GM18502 (cell line): ENCODE data around the gene CCR6.
A peak's percentile ranks its signal among the peaks of the same experiment; 100 is the strongest.
"Not testable (repeated sequence)": the region's sequence is repeated elsewhere in the genome, so short reads cannot be mapped to it uniquely, and the experiment has no call there.

Source experiments
- ATAC-seq: cut with Tn5 transposase; IDR thresholded peaks from one replicate; pipeline ENCODE4 v1.9.1; 2021; ENCODE audit warnings: mild to moderate bottlenecking; ENCODE audit not compliant: unreplicated experiment, poor library complexity

Gene CCR6

DNA sequence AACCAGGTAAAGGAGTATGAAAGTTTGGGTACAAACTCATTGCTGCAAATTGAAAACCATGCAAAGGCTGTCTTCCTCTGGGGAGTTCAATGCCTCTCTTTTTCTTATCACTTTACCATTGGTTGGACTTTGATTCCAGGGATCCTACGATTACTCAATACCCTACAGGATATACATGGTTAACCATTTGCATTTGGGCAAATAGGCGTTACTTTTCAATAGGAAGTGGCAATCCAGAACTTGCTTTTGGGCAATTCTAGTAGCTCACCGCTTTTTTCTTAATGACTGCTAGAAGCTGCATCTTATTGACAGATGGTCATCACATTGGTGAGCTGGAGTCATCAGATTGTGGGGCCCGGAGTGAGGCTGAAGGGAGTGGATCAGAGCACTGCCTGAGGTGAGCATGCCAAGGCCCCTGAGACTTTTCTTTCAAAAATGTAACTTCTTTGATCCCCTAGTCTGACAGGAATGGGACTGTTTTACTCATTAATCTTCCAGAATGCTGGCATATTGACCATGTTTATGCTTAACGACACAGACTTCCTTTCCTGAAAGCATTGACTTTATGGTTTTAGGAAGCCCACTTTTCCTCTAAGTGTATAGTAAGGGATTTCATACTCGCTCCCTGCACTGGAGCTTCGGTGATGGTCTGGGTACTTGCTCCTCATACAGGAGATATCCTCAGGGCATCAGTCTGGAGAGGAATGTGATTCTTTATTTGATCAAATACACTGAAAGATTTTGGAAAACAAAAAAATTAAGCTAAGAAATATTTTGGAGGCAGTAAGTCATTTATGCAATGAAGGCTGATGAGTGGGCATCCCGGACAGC lies at the start of gene CCR6:
Gene CCR6, plus strand, starts transcription at position 270 of the 831 bp plus-strand sequence. CDS start 13,039 bp downstream, outside the sequence.
- ATAC-seq: no peak

DNA sequence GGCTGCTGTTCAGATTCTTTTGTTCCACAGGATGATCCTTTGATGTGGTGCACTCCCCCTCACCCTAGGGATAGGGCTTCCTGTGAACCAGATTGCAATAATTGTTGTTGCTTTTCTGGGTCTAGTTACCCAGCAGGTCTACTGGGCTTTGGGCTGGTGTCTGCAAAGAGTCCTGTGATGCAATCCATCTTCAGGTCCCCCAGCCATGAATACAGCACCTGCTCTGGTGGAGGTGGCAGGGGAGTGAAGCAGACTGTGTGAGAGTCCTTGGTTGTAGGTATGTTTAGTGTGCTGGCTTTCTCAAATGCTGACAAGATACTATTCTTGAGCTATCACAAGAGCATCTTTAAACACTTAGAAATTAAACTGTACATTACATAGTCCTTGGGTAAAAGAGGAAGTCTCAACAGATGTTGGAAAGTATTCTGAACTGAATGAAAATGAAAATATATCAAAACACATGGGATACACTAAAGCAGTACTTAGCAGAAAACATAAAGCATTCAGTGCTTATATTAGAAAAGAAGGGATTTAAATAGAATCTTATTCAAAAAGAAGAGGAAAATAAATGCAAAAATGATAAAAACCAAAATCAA lies 49.1 kb upstream of the CCR6 start:
- no peak for ATAC-seq

GRCh38 chr6:167077241-167077932 lies 45.5 kb upstream of the CCR6 start:
- no peak for ATAC-seq

- ATAC-seq: no peak
These were observed 44.2 kb upstream of the CCR6 start for GRCh38 chr6:167078745-167079144.

GRCh38 chr6:167079853-167080297 lies 43.0 kb upstream of the CCR6 start:
- ATAC-seq: peak; percentile 100

GRCh38 chr6:167087857-167088354 lies 35.0 kb upstream of the CCR6 start:
- no peak for ATAC-seq

GRCh38 chr6:167088741-167089140 lies 34.2 kb upstream of the CCR6 start:
- not testable (repeated sequence) for ATAC-seq

- no peak for ATAC-seq
These were observed 33.4 kb upstream of the CCR6 start for GRCh38 chr6:167089243-167090142.

GRCh38 chr6:167090171-167090570 lies 32.7 kb upstream of the CCR6 start:
- ATAC-seq: no peak

GRCh38 chr6:167091026-167091804 lies 31.7 kb upstream of the CCR6 start:
- ATAC-seq: no peak

- no peak for ATAC-seq
These were observed 31.1 kb upstream of the CCR6 start for GRCh38 chr6:167091805-167092107.

DNA sequence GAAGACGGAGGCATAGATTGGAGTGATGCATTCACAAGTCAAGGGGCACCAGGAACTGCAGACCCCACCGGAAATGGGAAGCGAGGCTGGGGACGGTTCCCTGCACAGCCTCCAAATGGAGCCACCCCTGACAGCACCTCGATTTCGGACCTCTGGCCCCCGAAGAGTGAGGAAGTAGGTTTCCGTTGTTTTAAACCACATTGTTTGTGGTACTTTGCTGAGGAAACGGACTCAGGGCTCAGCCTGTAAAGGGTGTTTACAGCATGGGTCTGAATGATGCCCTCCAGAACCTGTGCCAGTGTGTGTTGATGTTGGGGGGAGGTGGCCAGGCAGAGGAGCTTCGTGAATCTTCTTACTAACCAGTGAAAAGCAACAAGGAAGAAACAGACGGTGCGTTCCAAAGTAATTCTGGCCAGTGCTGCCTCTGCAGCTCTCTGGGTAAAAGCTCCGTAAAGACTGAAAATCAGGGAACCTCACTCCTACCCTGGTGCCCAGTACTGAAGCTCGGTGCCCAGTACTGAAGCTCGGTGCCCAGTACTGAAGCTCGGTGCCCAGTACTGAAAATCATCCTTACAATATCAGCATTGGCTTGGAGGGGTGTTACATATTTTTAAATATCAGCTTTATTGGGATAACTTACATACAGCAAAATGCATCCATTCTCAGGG lies 30.1 kb upstream of the CCR6 start:
- ATAC-seq: no peak

- no peak for ATAC-seq
These were observed 29.4 kb upstream of the CCR6 start for GRCh38 chr6:167093406-167093921.

DNA sequence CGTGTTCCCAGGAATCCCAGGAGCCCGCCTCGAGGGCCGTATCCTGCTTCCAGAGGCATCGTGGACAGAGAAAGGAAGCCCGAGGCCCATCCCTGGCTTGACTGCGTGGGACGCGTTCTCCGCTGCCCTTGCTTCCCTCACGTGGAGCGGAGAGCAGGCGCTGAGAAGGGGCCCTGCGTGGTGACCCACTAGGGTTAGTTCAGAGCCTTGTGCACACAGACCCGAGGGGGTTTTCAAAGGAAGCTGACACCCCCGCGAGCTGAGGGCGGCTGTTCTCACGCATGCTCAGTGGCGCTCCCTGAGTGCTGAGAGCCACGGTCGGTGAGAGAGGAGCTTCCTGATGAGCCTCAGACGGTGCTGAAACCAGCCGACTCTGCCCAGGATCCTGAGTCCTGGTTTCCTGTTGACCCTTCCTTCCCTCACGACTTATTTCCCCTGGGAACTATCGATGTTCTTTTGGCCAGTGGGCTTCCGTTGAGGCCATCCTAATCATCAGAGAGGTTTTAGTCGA lies 28.9 kb upstream of the CCR6 start:
- ATAC-seq: peak; percentile 51

- ATAC-seq: peak; percentile 18
These were observed 28.5 kb upstream of the CCR6 start for GRCh38 chr6:167094436-167094819.

- ATAC-seq: peak; percentile 59
These were observed 27.9 kb upstream of the CCR6 start for GRCh38 chr6:167094820-167095637.

GRCh38 chr6:167095888-167096287 lies 27.0 kb upstream of the CCR6 start:
- ATAC-seq: no peak

- no peak for ATAC-seq
These were observed 25.9 kb upstream of the CCR6 start for GRCh38 chr6:167096991-167097390.
